Measurements from ENCODE around the gene TMEM269. TPM values are rescaled to one million over a fixed set of nuclear protein-coding genes. Genes with fewer than 3 reads are reported as not detected.

Gene TMEM269
- total RNA-seq, 1 donor from 2014 or later, result not detected

DNA sequence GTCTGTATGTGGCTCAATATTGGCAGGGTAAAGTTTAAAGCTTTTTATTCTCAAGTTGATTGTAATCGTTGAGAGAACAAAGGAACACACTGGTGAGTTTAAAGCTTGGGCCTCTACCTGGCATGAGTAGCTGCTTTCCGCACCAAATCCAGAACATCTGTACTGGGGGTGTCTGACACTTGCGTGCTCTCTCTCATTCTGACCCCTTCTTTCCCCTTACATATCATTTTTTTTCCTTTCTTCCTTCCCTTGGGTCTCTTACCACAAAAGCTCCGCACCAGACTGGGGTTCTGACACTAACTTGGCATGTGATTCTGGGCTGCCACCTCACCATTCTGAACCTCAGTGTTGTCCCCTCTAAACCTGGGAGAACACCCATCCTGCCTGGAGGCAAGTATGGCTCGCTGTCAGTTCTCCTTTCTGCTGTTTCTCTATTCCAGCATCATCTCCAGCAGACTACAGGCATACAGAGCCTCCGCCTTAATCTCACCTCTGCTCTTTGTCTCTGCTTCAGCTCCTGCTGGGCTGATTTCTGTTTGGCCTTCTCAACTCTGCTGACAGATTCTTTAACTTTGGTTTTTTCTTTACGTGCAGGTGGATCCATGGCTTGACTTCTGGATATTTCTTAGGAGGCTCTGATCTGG lies 31.3 kb downstream of the TMEM269 start:
- DNase-seq, result no peak
- intact Hi-C loops (cut with micrococcal nuclease), result no loop called here
- no peak for ATAC-seq

- peak; percentile 98 for ATAC-seq
- DNase-seq, result peak; percentile 97
- intact Hi-C loops (cut with micrococcal nuclease), result no loop called here
These were observed 32.0 kb downstream of the TMEM269 start, which contains the start of the genes ERMAP and SVBP for GRCh38 chr1:42816585-42817439. Gene ERMAP (plus strand): TSS chr1:42817122. CDS start chr1:42830449, 13,327 bp downstream. Gene SVBP (minus strand): TSS chr1:42817397. CDS start chr1:42816544, 853 bp downstream.

GRCh38 chr1:42817440-42817767 lies 32.6 kb downstream of the TMEM269 start:
- intact Hi-C loops (cut with micrococcal nuclease), result no loop called here
- ATAC-seq, result no peak
- DNase-seq, result no peak

GRCh38 chr1:42817976-42818375 lies 33.2 kb downstream of the TMEM269 start:
- ATAC-seq (no peak), DNase-seq (no peak)
- intact Hi-C loops (cut with micrococcal nuclease), result no loop called here

GRCh38 chr1:42820813-42821212 lies 36.0 kb downstream of the TMEM269 start:
- ATAC-seq (no peak), DNase-seq (no peak)
- intact Hi-C loops (cut with micrococcal nuclease), result no loop called here

DNA sequence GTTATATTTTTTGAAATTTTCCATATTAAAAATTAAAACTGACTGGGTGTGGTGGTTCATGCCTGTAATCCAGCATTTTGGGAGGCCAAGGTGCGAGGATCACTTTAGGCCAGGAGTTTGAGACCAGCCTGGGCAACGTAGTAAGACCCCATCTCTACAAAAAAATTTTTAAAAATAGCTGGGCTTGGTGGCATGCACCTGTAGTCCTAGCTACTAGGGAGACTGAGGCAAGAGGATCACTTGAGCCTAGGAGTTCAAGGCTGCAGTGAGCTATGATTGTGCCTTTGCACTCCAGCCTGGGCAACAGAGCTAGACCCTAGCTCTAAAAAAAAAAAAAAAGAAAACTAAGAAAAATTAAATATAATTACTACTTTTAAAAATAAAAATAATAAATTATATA lies 36.9 kb downstream of the TMEM269 start:
- intact Hi-C loops (cut with micrococcal nuclease), result no loop called here
- DNase-seq (no peak), ATAC-seq (no peak)

DNA sequence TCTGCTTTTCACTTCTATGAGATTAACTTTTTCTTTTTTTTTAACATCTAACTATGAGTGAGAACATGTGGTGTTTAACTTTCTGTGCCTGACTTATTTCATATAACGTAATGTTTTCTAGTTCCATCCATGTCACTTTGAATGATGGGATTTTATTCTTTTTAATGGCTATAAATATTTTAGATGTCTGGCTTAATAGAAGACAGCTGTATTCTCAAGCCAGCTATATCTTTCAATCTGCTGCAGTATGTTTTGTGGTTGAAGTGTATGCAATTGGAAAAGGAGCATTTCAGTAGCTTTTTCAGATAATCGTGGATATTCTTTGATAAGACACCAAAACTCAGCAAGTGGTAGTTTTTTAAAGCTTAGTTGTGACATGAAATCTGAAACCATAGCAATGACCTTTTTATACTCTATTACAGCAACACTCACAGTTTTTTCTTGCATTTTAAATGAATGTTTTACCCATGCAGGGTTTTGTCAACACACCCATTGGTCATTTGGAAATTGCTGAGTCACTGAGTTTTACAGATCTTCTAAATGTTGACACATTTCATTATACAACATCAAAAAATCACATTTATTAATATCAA lies 38.1 kb downstream of the TMEM269 start:
- no peak for DNase-seq
- no peak for ATAC-seq
- intact Hi-C loops (cut with micrococcal nuclease), result no loop called here

DNA sequence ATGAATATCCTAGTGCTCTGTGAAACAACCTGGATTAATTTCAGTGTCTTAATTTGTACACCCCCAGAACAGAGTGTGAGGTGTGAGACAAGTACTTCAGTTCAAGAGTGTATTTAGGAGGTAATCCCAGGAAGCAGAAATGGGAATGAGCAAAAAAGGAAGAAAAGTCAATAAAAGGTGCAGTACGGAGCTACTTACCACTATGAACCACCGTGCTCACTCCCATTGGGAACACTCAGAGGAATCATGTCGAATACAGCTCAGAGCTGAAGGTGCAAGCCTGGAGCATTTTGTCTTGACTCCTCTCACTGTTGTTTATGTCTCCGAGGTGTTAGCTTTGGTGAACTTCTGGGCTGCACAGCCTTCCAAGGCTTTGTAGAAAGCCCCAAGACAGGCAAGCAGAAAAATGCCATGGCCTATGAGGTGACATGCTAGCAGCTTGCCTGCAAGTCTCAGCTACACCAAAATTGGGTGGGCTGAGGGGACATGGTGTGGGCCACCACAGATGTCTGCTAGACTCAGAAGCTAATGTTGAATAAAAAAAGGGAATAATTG lies 39.8 kb downstream of the TMEM269 start:
- ATAC-seq, result no peak

GRCh38 chr1:42825036-42825851 lies 40.5 kb downstream of the TMEM269 start:
- intact Hi-C loops (cut with micrococcal nuclease), result no loop called here
- ATAC-seq (no peak), DNase-seq (no peak)

More for the DNA sequence above, 39.8 kb downstream of the TMEM269 start:
- no peak for DNase-seq
- intact Hi-C loops (cut with micrococcal nuclease), result no loop called here

GRCh38 chr1:42830631-42831030 lies 45.8 kb downstream of the TMEM269 start:
- no peak for DNase-seq
- no peak for ATAC-seq
- intact Hi-C loops (cut with micrococcal nuclease), result no loop called here

GRCh38 chr1:42831273-42831672 lies 46.5 kb downstream of the TMEM269 start:
- intact Hi-C loops (cut with micrococcal nuclease), result no loop called here
- DNase-seq (no peak), ATAC-seq (no peak)

- DNase-seq (no peak), ATAC-seq (no peak)
- intact Hi-C loops (cut with micrococcal nuclease), result no loop called here
These were observed 48.0 kb downstream of the TMEM269 start for GRCh38 chr1:42832641-42833240.

- intact Hi-C loops (cut with micrococcal nuclease), result no loop called here
- DNase-seq (no peak), ATAC-seq (peak; percentile 19)
These were observed 49.2 kb downstream of the TMEM269 start for GRCh38 chr1:42833981-42834380.

DNA sequence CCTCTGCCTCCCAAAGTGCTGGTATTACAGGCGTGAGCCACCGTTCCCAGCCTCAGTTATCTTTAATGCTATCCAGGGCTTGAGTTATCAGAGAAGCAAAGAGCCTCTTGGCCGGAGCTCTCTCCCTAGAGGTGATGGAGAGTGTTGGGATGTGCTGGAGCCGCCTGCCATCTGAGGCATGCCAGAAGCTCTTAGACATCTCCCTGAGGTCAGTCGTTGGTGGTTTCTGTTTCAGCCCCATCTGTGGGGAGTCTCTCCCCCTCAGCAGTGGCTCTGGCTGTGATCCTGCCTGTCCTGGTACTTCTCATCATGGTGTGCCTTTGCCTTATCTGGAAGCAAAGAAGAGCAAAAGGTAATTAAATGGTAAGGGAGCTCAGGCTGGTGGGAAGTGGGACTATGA lies 50.0 kb downstream of the TMEM269 start:
- intact Hi-C loops (cut with micrococcal nuclease), result no loop called here
- no peak for DNase-seq
- ATAC-seq, result no peak

GRCh38 chr1:42835422-42835821 lies 50.6 kb downstream of the TMEM269 start:
- DNase-seq (no peak), ATAC-seq (no peak)
- intact Hi-C loops (cut with micrococcal nuclease), result no loop called here

DNA sequence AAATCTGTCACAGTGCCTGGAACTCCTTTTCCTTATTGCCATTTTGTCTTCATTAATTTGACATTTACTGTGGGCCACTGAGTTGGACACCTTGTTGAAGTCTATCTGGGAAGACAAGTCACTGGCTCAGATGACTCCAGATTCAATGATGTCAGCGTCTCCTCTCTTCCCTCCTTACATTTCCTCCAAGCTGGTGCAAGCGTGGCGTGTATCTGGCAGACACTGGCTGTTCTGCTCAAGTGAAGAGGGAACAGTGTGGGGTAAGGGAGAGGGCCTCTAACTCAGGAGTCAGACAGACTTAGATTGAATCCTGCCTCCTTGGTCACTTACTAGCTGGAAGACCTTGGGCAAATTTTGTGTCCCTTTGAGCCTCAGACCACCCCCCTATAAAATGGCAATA lies 52.9 kb downstream of the TMEM269 start:
- no peak for DNase-seq
- intact Hi-C loops (cut with micrococcal nuclease), result no loop called here
- ATAC-seq, result peak; percentile 44

- ATAC-seq (peak; percentile 35), DNase-seq (no peak)
- intact Hi-C loops (cut with micrococcal nuclease), result no loop called here
These were observed 53.8 kb downstream of the TMEM269 start for GRCh38 chr1:42838482-42839190.

- peak; percentile 30 for ATAC-seq
- intact Hi-C loops (cut with micrococcal nuclease), result no loop called here
- no peak for DNase-seq
These were observed 56.2 kb downstream of the TMEM269 start for GRCh38 chr1:42841010-42841409.

Data from left ventricle myocardium superior (tissue), 1 donor.